Muscle layer of colon (tissue), 2 donors: ENCODE data around the gene TGFBI.

Source experiments
- H3K27ac ChIP-seq: one replicate; pipeline ENCODE4 v1.7.0; 2013; ENCODE audit warnings: low read depth, mild to moderate bottlenecking, low read length, moderate library complexity
- H3K27me3 ChIP-seq, 2 donors: one replicate each; pipeline ENCODE4 v1.7.0; 2013; ENCODE audit warnings: low read length in 2 of 2, mild to moderate bottlenecking in 2 of 2; ENCODE audit not compliant: insufficient read depth in 2 of 2, control insufficient read depth in 1 of 2
- H3K36me3 ChIP-seq: one replicate; pipeline ENCODE4 v1.7.0; 2013; ENCODE audit warnings: mild to moderate bottlenecking, low read length; ENCODE audit not compliant: insufficient read depth
- H3K4me1 ChIP-seq: one replicate; pipeline ENCODE4 v1.7.0; 2013; ENCODE audit warnings: mild to moderate bottlenecking, low read length; ENCODE audit not compliant: insufficient read depth
- H3K4me3 ChIP-seq, 2 donors: one replicate each; pipeline ENCODE4 v1.7.0; 2013; ENCODE audit warnings: low read length in 2 of 2, low read depth in 1 of 2, mild to moderate bottlenecking in 1 of 2, moderate library complexity in 1 of 2
- H3K9ac ChIP-seq: one replicate; pipeline ENCODE4 v1.7.0; 2013; ENCODE audit warnings: low read length
- H3K9me3 ChIP-seq: one replicate; pipeline ENCODE4 v1.7.0; 2013; ENCODE audit warnings: mild to moderate bottlenecking, low read length
- donor health status: abdominal sarcoma.
- donor health status: Adenocarcinoma of cecum.

The TGFBI gene

GRCh38 chr5:136028782-136029742 lies at the start of gene TGFBI:
Gene TGFBI, plus strand, starts transcription at chr5:136028988. Its CDS starts 68 bp downstream, at chr5:136029056.
- H3K9ac ChIP-seq: peak within 1 kb of the TSS; percentile 11
- H3K27me3 ChIP-seq: no peaks in the 10 kb centered on the region
- H3K27ac ChIP-seq: peak within 1 kb of the TSS; percentile 60
- H3K9me3 ChIP-seq: no peaks in the 10 kb centered on the region
- peaks cover 38% of the 10 kb centered on the region for H3K4me1 ChIP-seq
- H3K4me3 ChIP-seq: peak within 1 kb of the TSS; percentile 44 to 63
- H3K36me3 ChIP-seq: no peaks in the 10 kb centered on the region

GRCh38 chr5:135978993-135979392 lies 49.8 kb upstream of the TGFBI start:
- Histone ChIP-seq H3K36me3 (no peaks in the 10 kb centered on the region), H3K4me3 (no peak overlapping the region), H3K9me3 (no peaks in the 10 kb centered on the region), H3K27ac (no peak overlapping the region), H3K9ac (no peak overlapping the region), H3K4me1 (peaks cover 7% of the 10 kb centered on the region), H3K27me3 (no peaks in the 10 kb centered on the region)

GRCh38 chr5:135979510-135979909 lies 49.3 kb upstream of the TGFBI start:
- H3K9ac ChIP-seq: no peak overlapping the region
- no peaks in the 10 kb centered on the region for H3K9me3 ChIP-seq
- H3K27me3 ChIP-seq: no peaks in the 10 kb centered on the region
- H3K4me3 ChIP-seq: no peak overlapping the region
- H3K27ac ChIP-seq: no peak overlapping the region
- no peaks in the 10 kb centered on the region for H3K36me3 ChIP-seq
- peaks cover 7% of the 10 kb centered on the region for H3K4me1 ChIP-seq

- Histone ChIP-seq H3K27ac (no peak overlapping the region), H3K9me3 (no peaks in the 10 kb centered on the region), H3K4me1 (peaks cover 7% of the 10 kb centered on the region), H3K4me3 (no peak overlapping the region), H3K27me3 (no peaks in the 10 kb centered on the region), H3K36me3 (no peaks in the 10 kb centered on the region), H3K9ac (no peak overlapping the region)
Observed at GRCh38 chr5:135980620-135981019, 48.2 kb upstream of the TGFBI start.

GRCh38 chr5:135985951-135986350 lies 42.8 kb upstream of the TGFBI start:
- H3K4me1 ChIP-seq: peaks cover 18% of the 10 kb centered on the region
- no peaks in the 10 kb centered on the region for H3K27me3 ChIP-seq
- H3K4me3 ChIP-seq: no peak overlapping the region
- H3K9me3 ChIP-seq: no peaks in the 10 kb centered on the region
- H3K36me3 ChIP-seq: no peaks in the 10 kb centered on the region
- no peak overlapping the region for H3K27ac ChIP-seq
- H3K9ac ChIP-seq: no peak overlapping the region

- H3K36me3 ChIP-seq: no peaks in the 10 kb centered on the region
- no peak overlapping the region for H3K9ac ChIP-seq
- no peaks in the 10 kb centered on the region for H3K27me3 ChIP-seq
- no peaks in the 10 kb centered on the region for H3K9me3 ChIP-seq
- no peak overlapping the region for H3K4me3 ChIP-seq
- no peak overlapping the region for H3K27ac ChIP-seq
- peaks cover 18% of the 10 kb centered on the region for H3K4me1 ChIP-seq
Observed at GRCh38 chr5:135986401-135986800, 42.4 kb upstream of the TGFBI start.

- Histone ChIP-seq H3K27ac (no peak overlapping the region), H3K4me1 (peaks cover 18% of the 10 kb centered on the region), H3K36me3 (no peaks in the 10 kb centered on the region), H3K9ac (no peak overlapping the region), H3K27me3 (no peaks in the 10 kb centered on the region), H3K9me3 (no peaks in the 10 kb centered on the region), H3K4me3 (no peak overlapping the region)
Observed at GRCh38 chr5:135986891-135987401, 41.8 kb upstream of the TGFBI start.

GRCh38 chr5:135988546-135988945 lies 40.2 kb upstream of the TGFBI start:
- Histone ChIP-seq H3K4me1 (peaks cover 24% of the 10 kb centered on the region), H3K4me3 (no peak overlapping the region), H3K27ac (no peak overlapping the region), H3K9me3 (no peaks in the 10 kb centered on the region), H3K27me3 (no peaks in the 10 kb centered on the region), H3K36me3 (no peaks in the 10 kb centered on the region), H3K9ac (no peak overlapping the region)

GRCh38 chr5:135989686-135990085 lies 39.1 kb upstream of the TGFBI start:
- H3K27ac ChIP-seq: no peak overlapping the region
- H3K27me3 ChIP-seq: no peaks in the 10 kb centered on the region
- H3K4me3 ChIP-seq: no peak overlapping the region
- peaks cover 35% of the 10 kb centered on the region for H3K4me1 ChIP-seq
- H3K9ac ChIP-seq: no peak overlapping the region
- no peaks in the 10 kb centered on the region for H3K9me3 ChIP-seq
- no peaks in the 10 kb centered on the region for H3K36me3 ChIP-seq

GRCh38 chr5:135990528-135991255 lies 38.1 kb upstream of the TGFBI start:
- H3K27me3 ChIP-seq: no peaks in the 10 kb centered on the region
- H3K4me3 ChIP-seq: no peak overlapping the region
- no peak overlapping the region for H3K9ac ChIP-seq
- H3K27ac ChIP-seq: no peak overlapping the region
- peaks cover 37% of the 10 kb centered on the region for H3K4me1 ChIP-seq
- H3K36me3 ChIP-seq: no peaks in the 10 kb centered on the region
- H3K9me3 ChIP-seq: no peaks in the 10 kb centered on the region

- Histone ChIP-seq H3K4me1 (peaks cover 32% of the 10 kb centered on the region), H3K4me3 (no peak overlapping the region)
Observed at GRCh38 chr5:135991429-135991828, 37.4 kb upstream of the TGFBI start.

More at GRCh38 chr5:135991429-135991828, 37.4 kb upstream of the TGFBI start:
- no peaks in the 10 kb centered on the region for H3K27me3 ChIP-seq
- H3K36me3 ChIP-seq: no peaks in the 10 kb centered on the region
- no peaks in the 10 kb centered on the region for H3K9me3 ChIP-seq
- no peak overlapping the region for H3K27ac ChIP-seq
- H3K9ac ChIP-seq: no peak overlapping the region
